Activated T-cell treated with anti-CD3 and anti-CD28 coated beads for 4 hours (primary cell): ENCODE data around the gene DNAJC15.
"Not testable (repeated sequence)": the region's sequence is repeated elsewhere in the genome, so short reads cannot be mapped to it uniquely, and the experiment has no call there.

ENCODE experiments used
- DNase-seq: peaks from one replicate; pipeline ENCODE4 v3.0.0-alpha.2; 2020

Gene DNAJC15

DNA sequence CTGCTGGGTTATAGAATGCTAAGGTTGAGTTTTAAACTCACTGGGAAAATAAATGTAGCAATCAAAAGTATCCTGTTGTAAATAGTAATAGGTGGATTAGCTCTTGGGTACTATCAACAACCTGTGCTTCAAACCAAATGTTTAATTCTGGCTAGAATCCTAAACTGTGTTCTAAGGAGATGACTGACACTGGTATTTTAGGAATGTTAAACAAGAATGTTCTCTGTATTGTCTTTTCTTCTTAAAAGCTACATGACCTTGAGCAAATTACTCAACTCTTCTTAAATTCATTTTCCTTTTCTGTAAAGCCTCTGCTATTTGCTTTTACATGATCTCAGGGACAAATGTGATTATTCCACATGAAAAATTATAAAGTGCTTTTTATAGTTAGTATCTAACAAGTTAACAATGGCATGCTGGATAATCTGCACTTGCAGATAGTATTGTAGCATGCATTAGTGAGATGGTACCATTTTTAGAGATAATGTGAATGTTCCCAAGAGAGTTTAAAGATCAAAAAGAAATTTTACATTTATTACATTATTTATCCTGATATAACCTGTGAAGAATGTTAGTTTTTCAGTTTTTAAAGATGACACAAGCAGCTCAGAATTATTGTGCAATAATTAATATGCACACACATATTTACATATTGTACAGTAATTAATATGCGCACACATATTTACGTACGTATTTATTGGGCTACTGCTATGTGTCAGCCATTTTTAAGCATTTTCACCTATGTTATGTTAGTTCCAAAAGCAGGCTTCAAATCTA, 17.7 kb upstream of the DNAJC15 start:
- no peak for DNase-seq

DNA sequence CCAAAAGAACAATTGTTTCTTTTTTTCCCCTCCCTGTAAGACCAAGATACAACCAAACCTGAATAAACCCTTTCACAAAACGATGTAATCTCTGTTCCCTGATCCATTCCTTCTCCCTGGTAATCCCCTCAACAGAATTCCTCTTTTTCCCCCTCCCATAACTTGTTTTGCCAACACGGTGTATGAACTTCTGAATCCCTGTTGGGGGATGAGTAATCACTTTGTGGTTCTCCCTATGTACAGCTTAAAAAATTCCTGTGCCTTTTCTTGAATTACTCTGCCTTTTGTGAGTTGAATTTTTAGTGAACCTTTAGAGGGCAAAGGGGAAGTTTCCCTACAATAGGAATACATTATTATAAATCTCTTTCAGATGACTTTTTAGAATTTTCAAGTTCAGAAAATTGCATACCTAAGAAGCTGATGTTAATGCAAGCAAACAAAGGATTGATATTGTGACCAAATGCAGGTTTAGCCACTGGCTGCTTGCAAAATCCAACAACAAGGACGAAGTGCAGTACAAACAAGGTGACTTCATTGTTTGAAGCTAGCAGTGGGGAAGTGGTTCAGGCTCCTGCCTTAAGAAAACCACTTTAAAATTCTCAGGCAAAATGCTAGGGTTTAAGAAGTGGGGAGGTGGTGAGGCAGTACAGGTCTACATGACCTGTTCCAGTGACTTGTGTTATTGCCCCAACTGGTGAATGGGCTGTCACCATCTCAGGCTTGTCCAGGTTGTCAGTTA, 16.3 kb upstream of the DNAJC15 start:
- DNase-seq = no peak

DNA sequence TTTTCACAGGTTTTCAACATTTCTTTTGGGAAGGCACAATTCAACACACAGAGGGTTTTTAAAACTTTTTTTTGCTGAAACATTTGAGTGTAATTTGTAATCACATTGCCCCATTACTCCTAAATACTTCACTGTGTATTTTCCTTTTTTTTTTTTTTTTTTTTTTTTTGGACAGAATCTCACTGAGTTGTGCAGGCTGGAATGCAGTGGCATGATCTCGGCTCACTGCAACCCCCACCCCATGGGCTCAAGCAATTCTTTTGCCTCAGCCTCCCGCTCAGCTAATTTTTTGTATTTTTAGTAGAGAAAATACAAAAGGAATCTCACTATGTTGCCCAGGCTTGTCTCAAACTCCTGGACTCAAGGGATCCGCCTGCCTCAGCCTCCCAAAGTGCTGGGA, 14.8 kb upstream of the DNAJC15 start:
- DNase-seq = no peak

DNA sequence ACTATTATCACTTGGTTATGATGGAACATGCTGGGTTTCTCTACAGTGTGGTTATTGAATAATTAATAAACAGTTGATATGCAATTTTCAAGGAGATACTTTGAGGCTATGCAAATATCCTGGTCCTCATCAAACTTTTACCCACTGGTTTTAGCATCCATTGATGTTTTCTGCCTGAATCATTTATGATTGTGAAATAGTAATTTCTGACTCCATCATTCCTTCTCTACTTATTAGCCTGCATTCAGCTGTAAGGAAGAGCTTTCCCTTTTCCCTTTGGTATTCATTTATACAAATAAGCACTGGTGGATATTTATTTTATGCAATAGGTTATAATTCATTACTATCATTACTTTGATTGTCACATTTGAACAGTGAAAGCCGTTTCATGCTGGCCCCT, 13.9 kb upstream of the DNAJC15 start:
- DNase-seq = no peak

DNA sequence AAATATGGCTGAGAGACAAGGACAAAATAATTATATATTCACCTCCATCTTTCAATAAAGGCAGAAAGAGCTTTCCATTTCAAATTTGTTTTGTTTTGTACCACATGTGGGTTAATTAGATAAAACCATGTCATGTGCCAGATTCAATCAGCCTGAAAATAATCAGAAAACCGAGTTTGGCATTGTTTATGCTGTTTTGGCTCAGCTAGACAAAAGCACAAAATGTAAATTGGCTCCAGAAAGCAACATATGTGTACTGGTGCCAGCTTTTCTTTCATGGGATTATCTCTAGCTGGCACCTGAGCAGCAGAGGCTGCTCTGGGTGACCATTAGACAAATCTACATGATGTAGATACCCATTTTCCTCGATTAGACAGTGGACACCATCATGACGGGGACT, 9.2 kb upstream of the DNAJC15 start:
- DNase-seq = no peak

DNA sequence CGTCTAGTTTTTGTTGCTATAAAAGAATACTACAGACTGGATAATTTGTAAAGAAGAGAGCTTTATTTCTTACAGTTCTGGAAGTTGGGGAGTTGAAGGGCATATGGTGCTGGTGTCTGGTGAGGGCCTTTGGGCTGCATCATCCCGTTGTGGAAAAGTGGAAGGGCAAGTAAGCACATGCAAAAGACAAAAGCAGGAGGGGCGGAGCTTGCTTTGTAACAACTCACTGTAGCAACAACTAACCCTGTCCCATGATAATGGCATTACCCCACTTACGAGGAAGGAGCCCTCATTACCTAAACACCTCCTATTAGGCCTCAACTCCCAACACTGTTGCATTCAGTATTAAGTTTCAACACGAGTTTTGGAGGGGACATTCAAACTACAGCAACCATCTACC, 7.2 kb upstream of the DNAJC15 start:
- DNase-seq = no peak

DNA sequence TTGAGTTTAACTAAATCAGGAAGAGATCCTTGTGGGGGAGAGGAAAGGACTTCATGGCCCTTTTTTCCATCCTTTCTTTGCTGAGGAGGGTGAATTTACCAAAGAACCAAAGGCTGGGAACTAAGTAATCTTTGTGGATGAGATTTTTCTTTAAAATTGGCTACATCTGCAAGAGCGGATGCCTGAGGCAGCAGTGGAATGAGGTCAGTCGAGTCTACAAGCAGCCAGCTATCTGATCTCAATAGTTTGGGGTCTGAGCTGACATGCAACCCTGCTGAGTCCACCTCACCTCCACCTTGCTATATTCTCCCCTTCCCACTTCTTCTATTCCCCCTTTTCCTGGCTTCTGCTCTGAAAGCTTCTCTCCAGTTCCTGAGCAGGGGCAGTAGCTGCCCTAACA, 3.6 kb upstream of the DNAJC15 start:
- no peak for DNase-seq

DNA sequence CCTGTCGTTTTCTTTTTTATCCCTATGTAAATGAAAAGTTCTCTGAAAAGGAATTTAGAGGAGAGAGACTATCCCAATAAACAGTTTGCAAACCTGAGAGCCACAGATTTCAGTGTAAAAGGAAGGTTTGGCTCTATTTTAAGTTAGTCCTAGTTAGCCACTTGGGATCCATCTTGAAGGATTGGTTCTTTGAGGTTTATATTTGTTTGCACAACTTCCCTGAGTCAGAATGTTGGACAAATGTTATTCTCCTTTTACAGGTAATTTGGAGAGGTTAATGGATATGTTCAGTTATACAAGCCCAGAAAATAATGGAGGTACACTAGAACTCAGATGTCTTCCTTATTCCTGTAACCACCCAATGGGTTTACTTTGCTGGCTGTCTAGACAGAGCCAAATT, 2.6 kb upstream of the DNAJC15 start:
- no peak for DNase-seq

DNA sequence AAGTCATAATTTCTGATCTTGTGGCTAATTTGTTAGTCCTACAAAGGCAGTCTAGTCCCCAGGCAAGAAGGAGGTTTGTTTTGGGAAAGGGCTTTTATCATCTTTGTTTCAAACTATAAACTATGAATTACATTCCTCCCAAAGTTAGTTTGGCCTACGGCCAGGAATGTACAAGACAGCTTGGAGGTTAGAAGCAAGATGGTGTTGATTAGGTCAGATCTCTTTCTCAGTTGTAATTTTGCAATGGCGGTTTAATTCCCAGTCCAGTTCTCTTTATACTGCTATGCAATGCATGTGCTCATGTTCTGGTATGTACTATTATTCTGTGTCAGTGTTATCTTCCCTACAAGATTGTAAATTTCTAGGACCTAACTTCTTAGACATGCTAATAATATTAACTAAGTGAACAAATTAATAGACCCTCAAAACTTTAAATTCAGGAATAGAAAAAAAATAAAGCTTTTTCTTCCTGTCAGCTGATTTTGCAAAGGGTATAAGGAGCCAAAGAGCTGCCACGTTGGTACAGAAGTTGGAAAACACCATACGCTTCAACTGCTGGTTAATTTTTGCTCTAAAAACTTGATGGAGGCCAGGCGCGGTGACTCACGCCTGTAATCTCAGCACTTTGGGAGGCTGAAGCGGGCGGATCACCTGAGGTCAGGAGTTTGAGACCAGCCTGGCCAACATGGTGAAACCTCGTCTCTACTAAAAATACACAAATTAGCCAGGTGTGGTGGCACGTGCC, 1.3 kb upstream of the DNAJC15 start:
- DNase-seq = no peak

DNA sequence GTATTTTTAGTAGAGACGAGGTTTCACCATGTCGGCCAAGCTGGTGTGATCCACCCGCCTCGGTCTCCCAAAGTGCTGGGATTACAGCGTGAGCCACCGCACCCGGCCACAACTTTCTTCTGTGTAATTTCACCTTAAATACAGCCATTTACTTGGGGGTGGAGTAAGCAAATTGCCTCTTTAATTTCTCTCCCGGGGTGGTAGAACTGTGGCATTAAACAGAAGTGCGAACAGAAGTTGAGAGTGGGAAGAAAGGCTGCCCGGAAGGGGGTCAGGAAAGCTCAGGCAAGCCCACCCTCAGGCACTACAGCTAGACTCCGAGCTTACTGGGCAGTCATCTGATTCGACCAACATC, 475 bp upstream of the DNAJC15 start:
- DNase-seq = no peak

DNA sequence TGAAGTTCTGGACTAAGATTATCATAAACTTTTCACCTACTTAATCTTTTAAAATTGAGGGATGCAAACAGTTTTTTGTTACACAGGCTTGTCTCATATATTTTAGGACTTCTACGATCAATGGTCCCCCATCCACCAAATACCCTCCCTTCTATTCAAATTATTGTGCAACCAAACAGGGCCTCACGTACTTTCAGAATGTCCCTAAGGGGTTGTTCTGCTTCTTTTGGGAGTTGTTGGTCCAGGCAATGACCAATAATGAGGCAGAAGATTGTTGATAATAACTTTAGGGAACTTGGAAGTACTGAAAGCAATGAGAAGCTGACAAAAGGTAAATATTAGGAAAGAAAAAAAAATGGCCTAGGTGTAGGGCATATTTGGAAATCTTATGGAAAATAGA, 2.9 kb downstream of the DNAJC15 start:
- DNase-seq = no peak

DNA sequence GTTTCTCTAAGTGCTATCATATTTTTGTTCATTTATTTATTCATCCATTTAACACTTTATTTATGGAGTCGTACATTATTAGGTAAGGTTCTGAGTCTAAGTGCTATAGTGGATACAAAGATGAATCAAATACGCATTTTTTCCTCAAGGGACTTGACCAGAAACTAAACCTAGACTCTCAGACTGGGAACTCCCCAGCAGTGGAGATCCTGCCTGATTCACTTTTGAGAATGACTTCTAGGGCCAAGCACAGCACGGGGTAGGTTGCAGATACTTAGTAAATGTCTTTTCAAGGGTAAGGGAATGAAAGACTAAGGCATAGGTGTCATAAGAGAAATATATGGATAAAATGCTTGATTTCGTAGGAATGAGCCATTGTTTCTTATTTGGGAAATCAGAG, 7.2 kb downstream of the DNAJC15 start:
- DNase-seq = no peak

DNA sequence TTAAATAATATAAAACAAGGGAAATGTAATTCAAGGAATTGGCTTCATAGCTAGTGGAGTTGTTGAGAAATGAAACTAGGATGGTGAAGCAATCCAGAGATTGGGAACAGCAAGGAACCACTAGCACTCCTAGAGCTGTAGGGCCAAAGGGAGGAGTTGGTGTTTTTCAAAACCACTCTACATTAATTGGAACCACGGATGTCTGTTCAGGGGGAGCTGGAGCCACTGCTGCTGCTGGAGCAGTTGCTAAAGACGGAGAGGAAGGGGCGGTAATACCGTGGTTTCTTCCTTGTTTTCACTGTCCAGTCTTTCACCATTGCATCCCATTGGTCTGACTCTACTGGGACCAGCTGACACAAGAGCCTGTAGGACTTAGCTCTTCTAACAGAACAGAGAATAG, 8.5 kb downstream of the DNAJC15 start:
- DNase-seq = no peak

DNA sequence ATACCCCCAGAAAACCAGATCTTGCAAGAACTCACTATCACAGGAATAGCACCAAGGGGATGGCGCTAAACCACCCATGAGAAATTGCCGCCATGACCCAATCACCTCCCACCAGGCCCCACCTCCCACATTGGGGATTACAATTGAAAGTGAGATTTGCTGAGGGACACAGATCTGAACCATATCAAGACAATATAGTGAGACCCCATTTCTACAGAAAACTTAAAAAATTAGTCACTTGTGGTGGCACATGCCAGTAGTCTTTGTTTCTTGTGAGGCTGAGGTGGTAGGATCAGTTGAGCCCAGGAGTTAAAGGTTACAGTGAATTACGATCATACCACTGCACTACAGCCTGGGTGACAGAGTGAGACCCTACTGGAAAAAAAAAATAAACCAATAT, 9.7 kb downstream of the DNAJC15 start:
- DNase-seq = no peak

DNA sequence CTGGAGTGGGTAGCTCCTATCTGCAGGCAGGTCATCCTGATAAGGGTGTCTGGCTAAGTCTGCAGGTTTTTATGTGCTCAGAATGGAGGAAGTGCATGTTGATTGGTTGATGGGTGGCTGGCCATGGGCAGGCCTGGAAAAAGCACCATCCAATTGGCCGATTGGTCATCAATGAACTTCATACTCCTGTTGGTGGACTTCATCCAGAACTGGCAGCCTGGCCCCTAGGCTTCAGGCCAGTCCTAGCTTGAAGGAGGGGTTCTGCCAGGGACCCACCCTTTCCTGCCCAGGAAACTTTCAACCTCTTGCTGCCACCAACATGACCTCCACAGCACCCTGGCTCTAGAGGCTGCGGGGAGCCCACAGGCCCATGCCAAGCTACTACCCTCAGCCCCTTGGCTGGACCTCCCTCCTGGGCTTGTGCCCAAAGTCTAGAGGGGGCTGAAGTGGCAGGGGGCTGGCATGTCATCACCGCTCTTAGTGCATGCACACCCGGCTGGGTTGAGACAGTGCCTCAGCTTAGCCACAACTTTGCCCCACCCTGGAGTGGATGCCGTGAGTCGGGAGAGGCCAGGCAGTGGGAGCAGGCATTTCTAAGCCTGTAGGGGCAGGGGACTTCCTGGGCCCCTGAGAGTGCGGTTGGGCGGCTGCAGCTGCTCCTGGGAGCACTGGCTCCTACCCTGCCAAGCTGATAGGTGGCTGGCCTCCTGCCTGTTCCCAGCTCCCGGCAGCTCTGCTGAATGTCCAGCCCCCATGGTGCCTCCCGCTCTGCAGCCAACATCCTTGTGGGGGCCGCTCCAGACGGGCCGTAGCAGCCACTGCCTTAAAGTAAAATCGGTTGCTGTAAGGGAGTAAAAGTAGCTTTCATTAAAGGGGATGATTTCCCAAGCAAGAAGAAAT, 13.2 kb downstream of the DNAJC15 start:
- no peak for DNase-seq

DNA sequence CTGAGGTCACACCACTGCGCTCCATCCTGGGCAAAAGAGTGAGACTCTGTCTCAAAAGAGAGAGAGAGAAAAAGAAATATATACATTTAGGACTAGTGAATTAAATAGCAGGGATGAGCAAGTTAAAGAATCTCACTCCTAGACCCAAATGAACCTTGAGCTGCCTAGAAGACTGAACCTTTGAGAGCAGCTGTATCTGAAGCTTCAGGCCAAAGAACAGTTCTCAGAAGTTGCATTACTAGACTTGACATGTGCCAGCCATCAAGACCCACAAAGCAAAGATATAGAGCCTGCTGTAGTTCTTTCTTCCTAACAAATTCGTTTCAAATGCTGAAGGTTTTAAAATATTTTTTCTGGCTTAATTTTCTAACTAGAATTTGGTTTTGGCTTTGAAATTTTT, 16.6 kb downstream of the DNAJC15 start:
- DNase-seq = no peak

DNA sequence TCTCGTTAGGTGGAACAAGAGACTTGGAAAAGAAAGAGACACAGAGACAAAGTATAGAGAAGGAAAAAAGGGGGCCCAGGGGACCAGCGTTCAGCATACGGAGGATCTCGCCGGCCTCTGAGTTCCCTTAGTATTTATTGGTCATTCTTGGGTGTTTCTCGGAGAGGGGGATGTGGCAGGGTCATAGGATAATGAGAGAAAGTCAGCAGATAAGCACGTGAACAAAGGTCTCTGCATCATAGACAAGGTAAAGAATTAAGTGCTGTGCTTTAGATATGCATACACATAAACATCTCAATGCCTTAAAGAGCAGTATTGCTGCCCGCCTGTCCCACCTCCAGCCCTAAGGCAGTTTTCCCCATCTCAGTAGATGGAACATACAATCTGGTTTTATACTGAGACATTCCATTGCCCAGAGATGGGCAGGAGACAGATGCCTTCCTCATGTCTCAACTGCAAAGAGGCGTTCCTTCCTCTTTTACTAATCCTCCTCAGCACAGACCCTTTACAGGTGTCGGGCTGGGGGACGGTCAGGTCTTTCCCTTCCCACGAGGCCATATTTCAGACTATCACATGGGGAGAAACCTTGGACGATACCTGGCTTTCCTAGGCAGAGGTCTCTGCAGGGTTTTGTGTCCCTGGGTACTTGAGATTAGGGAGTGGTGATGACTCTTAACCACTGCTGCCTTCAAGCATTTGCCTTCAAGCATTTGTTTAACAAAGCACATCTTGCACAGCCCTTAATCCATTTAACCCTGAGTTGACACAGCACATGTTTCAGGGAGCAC, 17.4 kb downstream of the DNAJC15 start:
- DNase-seq = not testable (repeated sequence)

DNA sequence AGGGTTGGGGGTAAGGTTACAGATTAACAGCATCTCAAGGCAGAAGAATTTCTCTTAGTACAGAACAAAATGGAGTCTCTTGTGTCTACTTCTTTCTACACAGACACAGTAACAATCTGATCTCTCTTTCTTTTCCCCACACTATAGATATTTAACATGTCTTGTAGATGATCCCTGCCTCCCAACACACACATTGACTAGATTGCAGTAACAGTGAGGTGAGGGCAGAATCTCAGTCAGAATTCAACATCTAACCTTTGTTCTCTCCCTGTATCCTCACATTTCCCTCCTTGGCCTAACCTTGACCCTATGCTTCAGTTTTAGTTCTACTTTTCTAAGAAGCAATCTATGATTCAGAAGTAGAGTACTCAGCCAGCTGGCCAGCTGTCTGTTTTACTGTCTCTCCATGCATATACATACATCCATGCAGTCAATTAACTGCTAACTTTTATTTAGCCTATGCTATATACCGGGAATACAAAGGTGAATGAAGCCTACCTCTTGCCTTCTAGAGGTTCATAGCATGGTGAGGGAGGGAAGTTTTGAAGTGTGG, 18.1 kb downstream of the DNAJC15 start:
- no peak for DNase-seq

DNA sequence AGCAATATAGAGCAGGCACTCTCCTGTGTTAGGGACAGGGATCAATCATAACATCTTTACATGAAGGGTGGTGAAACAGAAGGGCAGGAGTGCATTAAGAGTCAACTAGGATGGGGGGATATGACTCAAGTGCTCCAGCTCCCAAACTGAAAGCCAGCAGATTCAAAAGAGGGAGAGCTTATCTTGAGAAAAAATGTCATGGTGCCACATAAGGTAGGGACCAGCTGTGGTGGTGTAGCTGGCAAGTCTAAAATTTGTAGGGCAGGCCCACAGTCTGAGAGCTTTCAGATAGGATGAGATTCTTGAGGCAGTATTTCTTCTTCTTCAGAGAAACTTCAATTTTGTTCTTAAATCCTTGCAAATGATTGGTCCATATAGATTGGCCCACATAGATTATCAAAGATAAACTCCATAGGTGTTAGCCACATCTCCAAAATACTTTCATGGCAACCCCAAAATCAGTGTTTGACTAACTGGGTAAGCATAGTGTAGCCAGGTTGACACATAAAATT, 19.1 kb downstream of the DNAJC15 start:
- no peak for DNase-seq

DNA sequence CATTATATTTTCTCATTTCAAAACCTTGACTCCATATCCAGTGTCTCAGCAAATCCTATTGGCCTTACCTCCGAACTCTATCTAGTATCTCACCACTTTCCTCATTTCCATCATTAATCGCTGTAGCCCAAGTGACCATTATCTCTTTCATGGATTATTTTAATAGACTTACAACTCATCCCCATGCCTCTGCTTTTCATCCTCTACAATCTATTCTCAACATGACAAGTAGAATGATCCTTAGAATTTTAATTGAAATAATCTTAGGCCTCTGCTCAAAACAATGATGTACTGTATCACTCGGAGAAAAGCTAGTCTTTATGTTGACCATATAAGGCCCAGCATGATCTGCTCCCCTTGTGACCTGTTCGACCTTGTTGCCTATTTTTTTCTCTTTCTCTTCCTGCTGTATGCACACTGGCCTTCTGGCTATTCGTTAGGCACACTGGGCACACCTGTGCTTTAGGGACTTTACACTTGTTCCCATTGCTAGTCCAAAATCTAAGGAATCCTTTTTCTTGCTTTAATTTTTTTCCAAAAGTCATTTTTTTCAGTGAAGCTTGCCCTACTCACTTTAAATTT, 21.4 kb downstream of the DNAJC15 start:
- no peak for DNase-seq

DNA sequence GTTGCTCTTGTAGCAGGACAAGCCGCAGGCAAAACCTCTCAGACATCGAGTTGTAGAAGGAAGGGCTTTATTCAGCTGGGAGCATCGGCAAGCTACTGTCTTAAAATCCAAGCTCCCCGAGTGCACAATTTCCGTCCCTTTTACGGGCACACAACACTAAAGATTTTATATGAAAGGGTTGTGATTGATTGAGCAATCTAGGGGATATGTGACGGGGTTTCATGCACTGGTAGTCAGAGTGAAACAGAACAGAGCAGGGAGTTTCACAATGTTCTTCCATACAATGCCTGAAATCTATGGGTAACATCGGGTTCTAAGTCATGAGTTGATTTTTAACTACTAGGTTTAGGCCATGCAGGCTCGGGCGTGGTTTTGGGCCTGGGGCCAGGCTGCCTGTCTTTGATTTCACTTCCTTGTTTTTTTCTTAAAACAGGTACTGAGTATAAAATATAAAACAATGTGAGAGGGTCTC, 22.0 kb downstream of the DNAJC15 start:
- DNase-seq = not testable (repeated sequence)
